ENCODE results near the gene KDR. TPM values are rescaled to one million over a fixed set of nuclear protein-coding genes. Genes with fewer than 3 reads are reported as not detected.

Gene KDR
- total RNA-seq, 3 donors from 2014 or later = 20.3 to 64.2 (median 40.6) TPM

DNA sequence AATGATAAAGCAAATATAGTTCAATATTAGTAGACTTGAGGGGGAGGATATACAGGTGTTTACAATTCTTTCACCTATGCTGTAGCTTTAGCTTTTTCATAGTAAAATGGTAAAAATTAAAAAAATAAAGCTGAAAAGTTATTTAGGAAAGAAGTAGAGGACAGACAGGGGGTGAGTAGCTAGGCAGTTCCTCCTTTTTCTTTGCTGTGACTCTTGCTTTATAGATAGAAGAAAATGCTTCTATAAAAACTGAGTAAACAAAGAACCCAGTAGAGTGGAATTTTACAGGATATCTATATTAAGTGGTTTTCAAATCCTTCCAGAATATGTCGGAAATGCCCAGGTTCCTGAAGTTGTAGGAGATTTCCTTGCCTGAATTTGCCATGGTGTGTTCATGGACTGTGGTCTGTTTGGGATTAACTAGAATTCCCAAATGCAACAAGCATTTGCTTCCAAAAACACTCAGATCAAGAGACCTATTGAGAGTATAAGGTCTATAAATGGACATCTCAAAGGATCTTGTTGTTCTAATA lies 74.9 kb downstream of the KDR start:
- intact Hi-C loops (cut with DNase I; ENCODE audit: low total_unique reads) = no loop called here
- TF ChIP-seq POLR2AphosphoS5 (IDR thresholded peaks at IDR 0.05) = no peak
- TF ChIP-seq, protein P1, sequence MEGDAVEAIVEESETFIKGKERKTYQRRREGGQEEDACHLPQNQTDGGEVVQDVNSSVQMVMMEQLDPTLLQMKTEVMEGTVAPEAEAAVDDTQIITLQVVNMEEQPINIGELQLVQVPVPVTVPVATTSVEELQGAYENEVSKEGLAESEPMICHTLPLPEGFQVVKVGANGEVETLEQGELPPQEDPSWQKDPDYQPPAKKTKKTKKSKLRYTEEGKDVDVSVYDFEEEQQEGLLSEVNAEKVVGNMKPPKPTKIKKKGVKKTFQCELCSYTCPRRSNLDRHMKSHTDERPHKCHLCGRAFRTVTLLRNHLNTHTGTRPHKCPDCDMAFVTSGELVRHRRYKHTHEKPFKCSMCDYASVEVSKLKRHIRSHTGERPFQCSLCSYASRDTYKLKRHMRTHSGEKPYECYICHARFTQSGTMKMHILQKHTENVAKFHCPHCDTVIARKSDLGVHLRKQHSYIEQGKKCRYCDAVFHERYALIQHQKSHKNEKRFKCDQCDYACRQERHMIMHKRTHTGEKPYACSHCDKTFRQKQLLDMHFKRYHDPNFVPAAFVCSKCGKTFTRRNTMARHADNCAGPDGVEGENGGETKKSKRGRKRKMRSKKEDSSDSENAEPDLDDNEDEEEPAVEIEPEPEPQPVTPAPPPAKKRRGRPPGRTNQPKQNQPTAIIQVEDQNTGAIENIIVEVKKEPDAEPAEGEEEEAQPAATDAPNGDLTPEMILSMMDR (IDR thresholded peaks at IDR 0.05) = no peak
- TF ChIP-seq POLR2A (IDR thresholded peaks at IDR 0.05) = no peak
- H3K27ac ChIP-seq = no peak overlapping the region

DNA sequence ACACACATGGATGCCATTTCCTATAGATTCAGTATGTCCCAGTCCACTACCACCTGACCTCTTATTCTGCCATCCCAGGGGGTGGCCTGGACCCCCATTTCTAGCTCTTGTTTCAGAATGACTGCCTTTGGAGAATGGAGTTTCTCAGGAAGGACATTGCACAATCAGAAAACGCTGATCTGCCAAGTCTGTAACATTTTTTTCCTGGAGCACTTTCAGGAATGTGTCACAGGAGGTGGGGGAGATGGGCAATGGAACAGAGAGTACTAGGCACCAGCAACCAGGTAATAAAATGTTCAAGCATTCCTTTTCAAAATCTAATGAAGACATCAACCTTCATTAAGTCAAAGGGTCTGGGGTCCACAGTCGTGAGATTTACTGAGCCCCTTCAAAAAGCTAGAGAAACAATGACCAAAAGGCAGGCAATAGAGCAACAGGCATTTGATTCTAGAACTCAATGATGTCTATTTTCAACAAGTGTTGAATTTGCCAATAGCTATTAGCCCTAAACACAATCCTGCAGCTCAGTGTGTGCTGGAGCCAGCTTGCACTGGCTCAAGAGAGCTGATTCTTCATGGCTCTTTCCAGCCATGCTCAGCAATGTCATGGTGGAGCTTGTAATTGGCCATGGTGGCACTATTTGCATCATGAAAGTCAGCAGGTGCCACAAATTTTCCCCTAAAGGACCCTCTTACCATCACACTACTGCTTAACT lies 87.1 kb downstream of the KDR start:
- no peaks in the 10 kb centered on the region for H3K36me3 ChIP-seq
- intact Hi-C loops (cut with DNase I; ENCODE audit: low total_unique reads) = no loop called here
- peak in 1 of 2 donors; percentile 53 for DNase-seq (ENCODE audit: low spot score in 2 of 2)
- TF ChIP-seq POLR2AphosphoS5 (IDR thresholded peaks at IDR 0.05) = peak in 2 of 3 donors; percentile 50 to 80
- TF ChIP-seq POLR2A (IDR thresholded peaks at IDR 0.05) = no peak
- TF ChIP-seq, protein P1 (IDR thresholded peaks at IDR 0.05) = no peak
- no peaks in the 10 kb centered on the region for H3K4me1 ChIP-seq
- H3K9me3 ChIP-seq = no peaks in the 10 kb centered on the region
- peak overlapping the region; percentile 14 to 33 for H3K27ac ChIP-seq
- H3K27me3 ChIP-seq = no peaks in the 10 kb centered on the region
- H3K4me3 ChIP-seq = no peak overlapping the region

More for the DNA sequence above, 74.9 kb downstream of the KDR start:
- no peaks in the 10 kb centered on the region for H3K36me3 ChIP-seq
- H3K4me1 ChIP-seq = no peaks in the 10 kb centered on the region
- H3K9me3 ChIP-seq = peaks cover 0 to 10% of the 10 kb centered on the region in 2 donors
- no peak for DNase-seq (ENCODE audit: low spot score in 2 of 2)
- H3K4me3 ChIP-seq = no peak overlapping the region
- H3K27me3 ChIP-seq = no peaks in the 10 kb centered on the region

DNA sequence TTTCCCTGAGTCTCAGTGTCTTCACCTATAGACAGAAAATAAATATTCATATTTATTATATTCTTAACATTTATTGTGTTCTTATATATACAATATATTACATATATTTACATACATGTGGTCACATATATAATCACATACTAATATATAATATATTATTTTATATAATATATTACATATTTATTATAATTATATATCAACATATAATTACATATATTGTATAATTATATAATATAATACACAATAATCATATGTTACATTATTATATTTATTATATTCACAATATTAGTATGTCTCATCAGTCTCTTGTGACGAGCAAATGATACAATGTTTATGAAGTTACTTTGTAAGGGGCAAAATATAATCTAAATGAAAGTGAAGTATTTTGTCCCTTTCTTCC lies 87.7 kb downstream of the KDR start:
- Histone ChIP-seq H3K27ac (peak overlapping the region; percentile 14 to 20), H3K4me3 (no peak overlapping the region), H3K4me1 (no peaks in the 10 kb centered on the region), H3K27me3 (no peaks in the 10 kb centered on the region), H3K36me3 (no peaks in the 10 kb centered on the region), H3K9me3 (no peaks in the 10 kb centered on the region)
- intact Hi-C loops (cut with DNase I; ENCODE audit: low total_unique reads) = no loop called here
- DNase-seq (ENCODE audit: low spot score in 2 of 2) = no peak
- TF ChIP-seq POLR2AphosphoS5 (IDR thresholded peaks at IDR 0.05) (no peak), POLR2A (IDR thresholded peaks at IDR 0.05) (no peak)
- TF ChIP-seq, protein P1 (IDR thresholded peaks at IDR 0.05) = no peak

DNA sequence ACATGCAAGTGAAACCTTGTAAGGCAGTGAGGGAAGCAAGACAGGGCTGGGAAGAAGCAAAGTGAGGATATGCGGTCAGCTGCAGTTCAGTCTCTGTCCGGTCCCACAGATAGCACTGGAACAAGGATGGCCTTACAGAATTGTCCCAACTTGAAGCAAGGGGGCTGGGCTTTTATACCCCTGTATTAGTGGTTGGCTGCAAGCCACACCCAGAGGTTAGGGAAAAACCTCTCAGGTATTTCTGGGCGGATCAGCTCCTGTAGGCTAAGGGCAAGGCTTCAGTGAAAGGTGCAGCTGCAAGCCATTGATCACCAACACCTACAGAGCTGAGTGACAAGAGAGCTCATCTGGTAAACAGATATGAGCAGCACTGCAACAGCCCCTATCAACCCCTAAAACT lies 89.0 kb downstream of the KDR start:
- Histone ChIP-seq H3K36me3 (no peaks in the 10 kb centered on the region), H3K27me3 (no peaks in the 10 kb centered on the region), H3K27ac (peak overlapping the region in 1 of 2 donors; percentile 23), H3K4me1 (no peaks in the 10 kb centered on the region), H3K9me3 (no peaks in the 10 kb centered on the region), H3K4me3 (no peak overlapping the region)
- intact Hi-C loops (cut with DNase I; ENCODE audit: low total_unique reads) = no loop called here
- DNase-seq (ENCODE audit: low spot score in 2 of 2) = peak in 1 of 2 donors; percentile 59
- TF ChIP-seq POLR2A (IDR thresholded peaks at IDR 0.05) (no peak), POLR2AphosphoS5 (IDR thresholded peaks at IDR 0.05) (no peak)
- TF ChIP-seq, protein P1 (IDR thresholded peaks at IDR 0.05) = no peak

DNA sequence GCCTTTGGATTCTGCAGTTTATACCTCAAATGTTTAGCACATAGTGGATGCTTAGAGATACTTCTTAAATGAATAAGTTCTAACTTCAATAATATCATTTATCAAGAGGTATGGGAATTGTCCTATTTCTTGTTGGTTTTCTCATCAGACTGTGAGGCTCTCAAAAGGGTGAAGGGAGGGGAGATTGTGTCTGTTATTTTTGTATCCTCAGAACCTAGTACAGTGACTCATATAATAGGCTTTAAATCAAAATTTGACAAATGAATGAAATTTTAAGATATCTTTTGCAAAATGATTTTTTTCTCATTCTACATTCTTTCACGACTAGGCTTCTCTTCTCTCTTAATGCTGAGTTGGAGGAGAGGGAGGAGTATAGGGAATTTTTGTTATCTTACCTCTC lies 89.5 kb downstream of the KDR start:
- H3K4me3 ChIP-seq = no peak overlapping the region
- intact Hi-C loops (cut with DNase I; ENCODE audit: low total_unique reads) = no loop called here
- no peaks in the 10 kb centered on the region for H3K4me1 ChIP-seq
- DNase-seq (ENCODE audit: low spot score in 2 of 2) = no peak
- no peaks in the 10 kb centered on the region for H3K36me3 ChIP-seq
- no peak overlapping the region for H3K27ac ChIP-seq
- TF ChIP-seq POLR2A (IDR thresholded peaks at IDR 0.05) = no peak
- TF ChIP-seq POLR2AphosphoS5 (IDR thresholded peaks at IDR 0.05) = no peak
- TF ChIP-seq, protein P1 (IDR thresholded peaks at IDR 0.05) = no peak
- H3K9me3 ChIP-seq = no peaks in the 10 kb centered on the region
- no peaks in the 10 kb centered on the region for H3K27me3 ChIP-seq
